Stimulated activated CD4-positive, alpha-beta T cell treated with anti-CD3 and anti-CD28 coated beads, TNF-alpha, amount 100 ng/mL, for 1 hour (primary cell): ENCODE results near the gene HASPIN.

ENCODE experiments used
- DNase-seq, 3 donors: peaks; one replicate each; pipeline ENCODE4 v3.0.0-alpha.2; 2020; ENCODE audit warnings: low read depth in 3 of 3, low spot score in 1 of 3

The HASPIN gene

DNA sequence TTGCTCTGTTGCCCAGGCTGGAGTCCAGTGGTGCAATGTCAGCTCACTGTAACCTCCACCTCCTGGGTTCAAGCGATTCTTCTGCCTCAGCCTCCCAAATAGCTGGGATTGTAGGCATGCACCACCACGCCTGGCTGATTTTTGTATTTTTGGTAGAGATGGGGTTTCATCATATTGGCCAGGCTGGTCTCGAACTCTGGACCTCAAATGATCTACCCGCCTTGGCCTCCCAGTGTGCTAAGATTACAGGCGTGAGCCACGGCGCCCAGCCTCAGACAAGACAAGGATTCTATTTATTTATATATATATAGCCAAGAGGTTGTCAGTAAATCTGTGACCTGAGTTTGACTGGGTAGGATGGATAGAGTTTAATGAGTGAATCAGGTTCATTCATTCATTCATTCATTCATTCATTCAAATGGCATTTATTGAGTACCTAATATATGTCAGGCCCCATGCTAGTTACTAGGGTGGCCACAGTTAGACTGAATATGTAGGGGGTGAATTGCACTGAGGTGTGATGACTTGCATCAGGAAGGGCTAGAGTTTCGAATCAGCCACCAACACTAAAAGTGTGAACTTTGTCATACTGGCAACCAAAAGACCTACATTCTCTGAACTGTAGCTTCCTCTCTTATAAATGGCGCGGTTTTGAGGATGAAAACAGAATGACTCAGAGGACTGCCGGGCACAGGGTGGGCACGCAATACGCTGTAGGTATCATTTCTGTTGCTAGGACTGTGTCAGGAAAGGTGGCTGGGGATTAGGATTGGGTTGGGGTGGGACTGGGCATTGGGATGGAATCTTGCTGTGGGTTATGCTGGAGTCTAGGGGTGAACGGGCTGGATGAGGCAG is 39.4 kb downstream of the HASPIN start:
- no peak for DNase-seq

DNA sequence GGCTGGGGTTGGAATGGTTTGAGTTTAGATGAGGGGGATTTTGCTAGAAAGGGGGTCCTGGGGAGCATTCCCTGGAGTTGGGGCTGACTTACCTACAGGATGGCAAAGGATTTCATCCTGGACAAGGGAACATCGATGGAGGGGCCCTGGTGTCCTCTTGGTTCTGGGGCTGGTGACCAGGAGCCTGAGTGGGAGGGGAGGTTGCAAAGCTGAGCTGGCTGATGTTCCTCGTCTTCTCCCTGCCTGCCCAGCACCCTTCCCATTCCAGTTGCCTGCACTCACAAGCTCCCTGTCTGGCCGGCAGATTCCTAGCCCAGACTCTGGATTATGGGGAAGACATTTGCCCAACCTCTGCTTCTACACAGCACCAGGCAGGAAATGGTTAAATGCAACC is 40.1 kb downstream of the HASPIN start:
- no peak for DNase-seq

DNA sequence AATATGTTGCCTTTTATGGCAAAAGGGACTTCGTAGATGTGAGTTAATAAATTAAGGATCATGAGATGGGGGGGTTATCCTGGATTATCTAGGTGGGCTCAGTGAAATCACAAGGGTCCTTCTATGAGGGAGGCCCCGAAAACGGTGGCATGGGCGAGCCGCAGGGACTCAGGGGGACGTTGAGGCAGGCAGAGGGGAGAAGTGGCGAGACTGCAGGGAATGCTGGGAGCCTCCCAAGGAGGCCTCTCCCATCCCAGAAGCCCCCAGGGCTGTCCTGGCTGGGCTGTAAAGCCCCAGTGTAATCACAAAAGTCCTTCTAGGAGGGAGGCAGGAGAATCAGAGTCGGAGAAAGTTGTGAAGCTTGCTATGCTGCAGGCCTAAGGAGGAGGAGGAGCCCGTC is 42.3 kb downstream of the HASPIN start:
- no peak for DNase-seq

DNA sequence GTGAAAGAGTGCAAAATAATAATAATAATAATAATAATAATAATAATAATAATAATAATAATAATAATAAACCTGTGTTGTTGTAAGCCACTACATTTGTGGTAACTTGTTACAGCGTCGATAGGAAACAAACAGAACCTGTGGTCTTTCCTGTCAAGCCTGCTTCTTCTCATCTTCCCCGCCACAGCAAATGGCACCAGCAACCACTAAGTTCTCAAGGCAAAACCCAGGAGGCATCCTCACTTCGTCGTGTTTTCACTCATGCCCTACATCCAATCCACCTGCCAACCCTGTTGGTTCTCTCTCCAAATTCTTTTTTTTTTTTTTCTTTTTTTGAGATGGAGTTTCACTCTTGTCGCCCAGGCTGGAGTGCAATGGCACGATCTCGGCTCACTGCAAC is 43.1 kb downstream of the HASPIN start:
- no peak for DNase-seq

DNA sequence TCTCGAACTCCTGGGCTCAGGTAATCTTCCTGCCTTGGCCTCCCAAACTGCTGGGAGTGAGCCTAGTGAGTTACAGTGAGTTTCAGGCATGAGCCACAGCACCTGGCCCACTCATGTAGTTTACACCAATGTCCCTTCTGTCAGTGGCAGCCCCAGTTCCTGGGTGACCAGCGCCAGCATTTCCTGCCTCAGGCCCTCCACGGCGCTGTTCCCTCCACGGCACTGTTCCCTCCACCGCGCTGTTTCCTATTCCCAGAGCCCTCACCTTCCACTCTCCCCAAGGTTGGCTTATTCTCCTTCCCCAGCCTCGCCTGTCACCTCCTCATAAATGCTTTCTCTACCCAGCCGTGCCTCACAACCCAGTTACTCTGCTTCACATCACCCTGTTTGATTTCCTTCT is 44.6 kb downstream of the HASPIN start:
- DNase-seq, result no peak

DNA sequence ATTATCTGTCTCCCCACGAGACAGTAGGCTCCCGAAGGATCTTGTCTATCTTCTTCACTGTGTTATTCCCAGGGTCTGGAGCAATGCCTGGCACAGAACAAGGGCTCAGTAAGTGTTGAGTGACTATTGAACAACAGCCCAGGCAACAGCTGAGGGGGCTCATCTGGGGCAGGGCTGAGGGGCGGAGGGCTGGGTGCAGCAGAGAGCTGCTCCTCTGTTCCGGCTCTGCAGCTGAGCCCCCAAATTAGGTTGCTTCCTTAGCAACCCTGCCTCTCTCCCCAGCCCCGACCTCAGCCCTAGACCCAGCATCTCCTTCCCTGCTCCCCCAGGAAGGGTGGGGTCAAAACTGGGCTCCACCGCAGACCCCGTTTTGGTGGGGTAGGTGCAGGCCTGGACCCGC is 45.1 kb downstream of the HASPIN start:
- no peak for DNase-seq

DNA sequence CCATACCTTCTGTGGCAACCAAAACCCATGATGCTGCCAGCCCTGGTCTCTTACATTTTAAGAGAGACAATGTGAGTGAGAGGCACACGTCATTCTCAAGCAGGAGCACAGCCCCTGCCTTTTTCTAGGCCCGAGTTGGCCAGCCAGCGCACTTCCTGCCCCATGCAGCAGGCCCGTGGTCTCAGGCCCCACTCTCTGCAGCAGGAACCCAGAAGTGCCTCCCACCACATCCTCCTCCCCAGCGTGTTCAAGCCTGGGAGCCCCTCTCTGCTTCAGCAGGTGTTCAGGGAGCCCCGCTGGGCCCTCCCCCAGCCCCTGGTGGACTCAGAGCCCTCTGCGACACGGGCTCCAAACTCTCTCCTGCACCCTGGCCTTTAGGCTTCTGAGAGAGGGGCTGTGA is 46.8 kb downstream of the HASPIN start:
- no peak for DNase-seq

DNA sequence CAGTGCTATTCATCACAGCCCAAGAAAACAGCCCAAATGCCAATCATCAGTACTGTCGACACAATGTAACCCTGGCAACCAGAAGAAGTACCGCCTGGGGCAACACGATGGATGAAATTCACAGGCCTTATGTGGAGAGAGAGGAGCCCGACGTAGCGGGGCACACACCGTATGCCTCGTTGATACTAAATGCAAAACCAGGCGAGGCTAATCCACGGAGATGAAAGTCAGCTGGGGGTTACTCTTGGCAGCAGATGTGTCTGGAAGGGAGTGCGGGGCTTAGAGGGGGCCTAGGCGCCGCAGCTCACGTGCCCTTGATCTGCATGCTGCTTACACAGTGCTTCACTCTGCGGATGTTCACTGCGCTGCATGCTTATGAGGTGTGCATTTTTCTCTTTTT is 47.4 kb downstream of the HASPIN start:
- no peak for DNase-seq

DNA sequence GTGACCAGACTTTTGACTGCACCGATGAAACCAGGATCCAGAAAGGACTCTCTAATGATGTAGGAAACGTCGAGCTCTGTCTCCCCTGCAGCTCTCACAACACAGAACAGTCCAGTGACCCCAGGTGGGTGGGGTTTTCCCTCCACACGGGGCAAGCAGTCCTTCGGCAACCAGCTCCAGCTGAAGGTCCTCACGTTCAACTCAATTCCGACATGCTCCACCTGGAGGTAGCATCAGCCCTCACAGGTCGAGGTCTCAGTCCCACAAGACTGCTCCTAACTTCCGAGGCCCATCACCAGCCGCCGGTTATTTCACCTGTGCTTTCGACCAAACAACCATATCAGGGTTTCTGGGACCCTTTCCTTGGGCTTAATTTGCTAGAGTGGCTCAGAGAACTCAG is 49.1 kb downstream of the HASPIN start:
- no peak for DNase-seq

DNA sequence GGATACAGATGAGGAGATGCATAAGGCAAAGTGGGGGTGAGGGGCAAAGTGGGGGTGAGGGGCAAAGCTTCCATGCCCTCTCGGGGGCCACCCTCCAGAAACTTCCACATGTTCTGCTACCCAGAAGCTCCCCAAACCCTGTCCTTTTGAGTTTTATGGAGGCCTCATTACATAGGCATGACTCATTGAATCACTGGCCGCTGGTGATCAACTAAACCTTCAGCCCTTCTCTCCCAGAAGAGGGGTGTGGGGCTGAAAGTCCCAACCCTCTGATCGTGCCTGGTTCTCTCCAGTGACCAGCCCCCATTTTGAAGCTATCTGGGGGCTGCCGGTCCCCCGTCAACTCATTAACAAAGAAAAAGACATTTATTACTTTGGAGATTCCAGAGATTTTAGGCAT is 49.8 kb downstream of the HASPIN start:
- DNase-seq, result no peak

DNA sequence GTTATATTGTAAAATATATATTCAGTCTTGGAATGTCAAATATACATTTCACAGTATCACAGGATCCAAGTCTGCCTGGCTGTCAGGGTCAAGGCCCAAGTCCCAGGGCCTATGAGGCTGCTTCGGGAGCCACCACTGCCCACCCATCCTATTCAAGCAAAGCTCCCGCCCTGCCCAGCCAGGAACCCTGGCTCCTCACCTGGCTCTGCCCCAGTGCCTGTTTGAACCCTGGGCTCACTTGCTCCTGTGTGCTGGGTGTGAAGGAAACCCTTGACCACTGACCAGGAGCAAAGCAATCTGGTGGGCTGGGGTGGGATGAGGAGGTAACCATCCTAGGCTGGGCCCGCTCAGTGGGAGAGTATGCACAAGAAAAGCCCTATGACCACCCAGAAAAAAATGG is 50.3 kb downstream of the HASPIN start:
- DNase-seq, result no peak
